ENCODE data around the gene TPH2.

TPH2 gene

GRCh38 chr12:71958056-71958455 is 19.4 kb downstream of the TPH2 start:
- no peak for DNase-seq (ENCODE audit: extremely low read depth, low read depth)
- TF ChIP-seq CTCF (IDR thresholded peaks at IDR 0.05; ENCODE audit: low read depth, low read length), result no peak

- no peak for TF ChIP-seq CTCF (IDR thresholded peaks at IDR 0.05; ENCODE audit: low read depth, low read length)
- DNase-seq (ENCODE audit: extremely low read depth, low read depth), result no peak
These were observed 19.8 kb downstream of the TPH2 start for GRCh38 chr12:71958457-71958856.

GRCh38 chr12:71958993-71959578 is 20.4 kb downstream of the TPH2 start:
- no peak for TF ChIP-seq CTCF (IDR thresholded peaks at IDR 0.05; ENCODE audit: low read depth, low read length)
- no peak for DNase-seq (ENCODE audit: extremely low read depth, low read depth)

- no peak for DNase-seq (ENCODE audit: extremely low read depth, low read depth)
- TF ChIP-seq CTCF (IDR thresholded peaks at IDR 0.05; ENCODE audit: low read depth, low read length), result no peak
These were observed 28.6 kb downstream of the TPH2 start for GRCh38 chr12:71967211-71967610.

GRCh38 chr12:71969330-71969729 is 30.7 kb downstream of the TPH2 start:
- no peak for DNase-seq (ENCODE audit: extremely low read depth, low read depth)
- no peak for TF ChIP-seq CTCF (IDR thresholded peaks at IDR 0.05; ENCODE audit: low read depth, low read length)

- no peak for DNase-seq (ENCODE audit: extremely low read depth, low read depth)
- no peak for TF ChIP-seq CTCF (IDR thresholded peaks at IDR 0.05; ENCODE audit: low read depth, low read length)
These were observed 31.4 kb downstream of the TPH2 start for GRCh38 chr12:71970031-71970430.

GRCh38 chr12:71972441-71973074 is 33.9 kb downstream of the TPH2 start:
- no peak for DNase-seq (ENCODE audit: extremely low read depth, low read depth)
- TF ChIP-seq CTCF (IDR thresholded peaks at IDR 0.05; ENCODE audit: low read depth, low read length), result no peak

Measured in AG09319 (cell line).